GM10266 (cell line): ENCODE data around the gene BBS12.

Experiments
- DNase-seq: peaks from one replicate; pipeline ENCODE4 v3.0.0; 2012; ENCODE audit errors: extremely low spot score
- TF ChIP-seq, protein P1 (sequence below): IDR thresholded peaks from 2 replicates; pipeline ENCODE4 v1.5.1; 2012; ENCODE audit warnings: mild to moderate bottlenecking, low read depth; ENCODE audit not compliant: control insufficient read depth, insufficient read depth; ENCODE audit errors: missing control alignments

BBS12 gene

DNA sequence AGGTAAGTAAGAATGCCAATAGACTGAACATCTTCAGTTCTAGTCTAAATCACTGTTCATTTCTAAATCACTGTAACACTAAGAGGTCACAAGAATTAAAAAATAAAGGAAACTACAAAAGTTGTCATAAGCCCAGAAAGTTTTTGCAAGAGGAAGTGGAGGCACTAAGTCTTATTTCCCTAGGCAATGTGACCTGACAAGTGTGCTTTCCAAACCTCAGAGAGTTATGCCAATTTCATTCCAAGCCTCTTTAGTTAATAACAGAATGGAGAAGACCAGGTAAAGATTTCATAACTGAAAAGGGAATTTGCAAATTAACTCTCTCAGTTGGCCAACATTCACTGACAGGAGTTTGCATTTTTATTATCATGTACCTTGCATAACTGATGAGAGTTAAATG, 40.5 kb downstream of the BBS12 start:
- no peak for DNase-seq
- TF ChIP-seq, protein P1, sequence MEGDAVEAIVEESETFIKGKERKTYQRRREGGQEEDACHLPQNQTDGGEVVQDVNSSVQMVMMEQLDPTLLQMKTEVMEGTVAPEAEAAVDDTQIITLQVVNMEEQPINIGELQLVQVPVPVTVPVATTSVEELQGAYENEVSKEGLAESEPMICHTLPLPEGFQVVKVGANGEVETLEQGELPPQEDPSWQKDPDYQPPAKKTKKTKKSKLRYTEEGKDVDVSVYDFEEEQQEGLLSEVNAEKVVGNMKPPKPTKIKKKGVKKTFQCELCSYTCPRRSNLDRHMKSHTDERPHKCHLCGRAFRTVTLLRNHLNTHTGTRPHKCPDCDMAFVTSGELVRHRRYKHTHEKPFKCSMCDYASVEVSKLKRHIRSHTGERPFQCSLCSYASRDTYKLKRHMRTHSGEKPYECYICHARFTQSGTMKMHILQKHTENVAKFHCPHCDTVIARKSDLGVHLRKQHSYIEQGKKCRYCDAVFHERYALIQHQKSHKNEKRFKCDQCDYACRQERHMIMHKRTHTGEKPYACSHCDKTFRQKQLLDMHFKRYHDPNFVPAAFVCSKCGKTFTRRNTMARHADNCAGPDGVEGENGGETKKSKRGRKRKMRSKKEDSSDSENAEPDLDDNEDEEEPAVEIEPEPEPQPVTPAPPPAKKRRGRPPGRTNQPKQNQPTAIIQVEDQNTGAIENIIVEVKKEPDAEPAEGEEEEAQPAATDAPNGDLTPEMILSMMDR: no peak

DNA sequence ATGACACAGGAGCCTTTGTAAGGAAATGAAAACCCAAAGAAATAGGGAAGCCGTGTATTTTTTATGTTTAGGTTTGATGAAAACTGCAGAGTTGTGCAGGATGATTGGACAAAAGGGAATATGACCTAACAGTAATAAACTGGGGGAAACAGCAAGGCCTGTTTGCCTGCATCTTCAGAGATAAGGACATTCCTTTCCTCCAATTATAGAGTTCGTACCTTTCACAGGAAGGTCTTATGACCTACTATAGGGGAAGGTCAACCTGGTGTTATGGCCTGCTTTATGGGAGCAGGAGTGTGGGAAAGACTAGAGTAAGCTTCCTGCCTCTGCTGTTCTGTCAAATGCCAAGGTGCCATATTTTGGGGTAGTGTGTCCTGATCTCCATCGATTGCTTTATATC, 42.5 kb downstream of the BBS12 start:
- TF ChIP-seq, protein P1: no peak

DNA sequence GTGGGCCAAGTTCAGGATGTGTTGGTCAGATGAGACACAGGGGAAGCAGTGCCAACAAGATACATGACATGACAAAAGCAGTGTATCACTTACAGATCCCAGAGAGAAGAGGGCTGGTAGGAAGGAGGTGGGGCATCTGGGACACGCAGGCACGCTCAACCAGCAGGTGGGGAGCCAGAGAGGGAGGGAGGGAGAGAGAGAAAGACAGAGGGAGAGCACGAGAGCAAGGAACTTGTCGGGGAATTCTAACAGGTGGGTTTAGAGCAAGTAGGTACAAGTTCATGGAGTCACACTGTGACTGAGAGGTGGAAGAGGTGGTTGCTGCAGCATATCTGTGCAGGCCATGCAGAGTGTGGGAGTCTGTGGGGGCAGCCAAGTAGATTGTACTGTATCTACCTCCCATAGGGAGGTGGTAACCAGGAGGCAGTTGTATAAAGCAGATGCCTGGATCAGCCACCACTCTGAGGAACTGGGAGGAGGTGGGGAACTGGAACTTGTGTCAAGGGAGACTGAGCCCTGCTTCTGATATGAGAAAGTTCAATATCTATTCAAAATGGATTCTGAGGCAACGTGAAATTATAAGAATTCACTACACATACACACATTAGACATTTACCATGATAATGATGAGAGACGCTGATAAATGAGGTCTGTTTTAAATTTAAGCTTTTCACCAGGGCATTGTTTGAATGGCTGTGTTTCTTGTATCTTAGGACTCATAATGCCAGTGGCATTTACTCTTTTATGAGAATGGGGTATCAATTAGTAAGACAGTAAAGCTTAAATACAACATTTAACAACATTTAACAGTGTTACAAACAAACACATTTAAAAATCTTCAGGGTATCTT, 43.7 kb downstream of the BBS12 start:
- TF ChIP-seq, protein P1: no peak
- no peak for DNase-seq

More for the DNA sequence above, 42.5 kb downstream of the BBS12 start:
- no peak for DNase-seq

DNA sequence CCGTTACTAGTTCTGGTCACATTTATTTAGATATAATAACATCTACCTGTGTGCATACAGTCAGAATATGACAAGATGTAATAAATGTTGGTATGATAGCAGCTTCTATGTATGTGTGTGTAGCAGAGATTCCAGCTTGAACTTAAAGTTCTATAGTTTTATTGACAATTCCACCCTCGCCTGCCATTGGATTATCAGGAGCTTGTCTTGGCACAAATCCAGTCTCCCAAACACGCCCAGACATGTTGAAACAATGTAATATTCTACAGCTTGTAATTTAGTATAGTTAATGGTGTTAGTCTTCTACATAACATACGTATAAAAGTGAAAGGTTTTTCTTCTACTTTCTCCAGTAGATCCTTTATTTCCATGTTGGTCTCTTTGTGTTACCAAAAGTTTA, 44.4 kb downstream of the BBS12 start:
- TF ChIP-seq, protein P1: no peak
- no peak for DNase-seq

DNA sequence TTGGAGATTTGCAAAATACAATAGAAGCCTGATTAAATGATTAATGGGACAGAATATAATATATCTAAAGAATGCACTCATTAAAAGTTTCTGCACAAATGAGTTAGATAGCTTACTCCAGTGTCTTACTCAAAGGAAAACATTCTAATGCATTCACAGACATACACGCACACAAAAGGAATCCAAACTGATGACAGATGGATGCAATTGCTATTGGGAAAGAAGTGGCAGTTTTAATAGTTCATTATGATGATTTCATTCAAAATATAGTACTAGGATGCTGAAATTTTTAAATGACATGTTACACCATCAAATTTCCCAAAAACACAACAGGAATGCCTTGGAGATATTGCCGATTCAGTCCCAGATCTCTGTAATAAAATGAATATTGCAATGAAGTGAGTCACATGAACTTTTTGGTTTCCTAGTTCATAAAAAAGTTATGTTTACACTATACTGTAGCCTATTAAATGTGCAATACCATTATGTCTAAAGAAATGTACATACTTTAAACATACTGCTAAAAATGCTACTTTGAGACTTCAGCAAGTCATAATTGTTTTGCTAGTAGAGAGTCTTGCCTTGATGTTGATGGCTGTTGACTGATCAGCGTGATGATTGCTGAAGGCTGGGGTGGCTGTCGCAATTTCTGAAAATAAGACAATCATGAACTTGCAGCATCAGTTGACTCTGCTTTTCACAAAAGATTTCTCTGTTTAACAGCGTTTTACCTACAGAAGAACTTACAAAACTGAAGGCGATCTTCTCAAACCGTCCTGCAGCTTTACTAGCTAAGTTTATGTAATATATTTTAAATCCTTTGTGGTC, 45.6 kb downstream of the BBS12 start:
- TF ChIP-seq, protein P1: no peak
- DNase-seq: no peak

DNA sequence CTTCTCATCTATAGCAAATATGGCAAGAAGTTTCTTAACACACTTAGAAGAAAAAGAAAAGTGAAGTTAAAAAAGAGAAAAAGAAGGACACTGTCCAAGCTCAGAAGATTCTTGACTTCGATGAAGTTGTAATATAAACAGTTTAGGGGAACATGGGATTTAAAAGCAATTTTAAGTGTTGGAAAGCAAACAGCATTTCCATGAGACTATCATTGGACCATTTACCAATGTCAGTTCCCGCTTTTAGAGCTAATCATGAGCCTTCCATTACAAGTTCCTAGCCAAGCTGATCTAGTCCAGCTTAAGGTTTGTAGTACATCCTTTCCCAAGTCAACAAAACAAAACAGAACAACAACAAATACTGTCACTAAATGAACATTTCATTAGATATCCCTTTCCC, 49.0 kb downstream of the BBS12 start:
- TF ChIP-seq, protein P1: no peak
- DNase-seq: no peak
